MG63 (cell line): ENCODE results near the gene LY6G6F. TPM values are rescaled to one million over a fixed set of nuclear protein-coding genes. Genes with fewer than 3 reads are reported as not detected.
A peak's percentile ranks its signal among the peaks of the same experiment; 100 is the strongest.

ENCODE experiments used
- DNase-seq: peaks from one replicate; pipeline ENCODE4 v3.0.0-alpha.2; 2020
- H3K27me3 ChIP-seq: fragments of 250-450 bp; sonication (Bioruptor Pico); 2 replicates; pipeline ENCODE4 v1.5.1; 2020; ENCODE audit warnings: mild to moderate bottlenecking, moderate library complexity
- H3K36me3 ChIP-seq: fragments of 250-450 bp; sonication (Bioruptor Pico); 2 replicates; pipeline ENCODE4 v1.5.1; 2020; ENCODE audit warnings: mild to moderate bottlenecking, moderate library complexity
- H3K4me3 ChIP-seq: fragments of 250-450 bp; sonication (Bioruptor Pico); 2 replicates; pipeline ENCODE4 v1.5.1; 2020; ENCODE audit warnings: mild to moderate bottlenecking, moderate library complexity
- H3K9me3 ChIP-seq: fragments of 250-450 bp; sonication (Bioruptor Pico); 2 replicates; pipeline ENCODE4 v1.5.1; 2020; ENCODE audit warnings: mild to moderate bottlenecking, moderate library complexity
- total RNA-seq: library from RNA; depleted of rRNA; stranded (reverse); fragments of >200 nt; shearing (Covaris generic); gene quantifications from 2 replicates; pipeline ENCODE4 v1.2.3, GENCODE V29; 2014; ENCODE audit warnings: low replicate concordance; rRNA removed

LY6G6F gene
- total RNA-seq, result not detected in 2 replicates

GRCh38 chr6:31706599-31706998, at the start of gene LY6G6F:
TSS of gene LY6G6F (plus strand) at chr6:31706866. CDS start at chr6:31706907, 41 bp downstream.
- no peaks in the 10 kb centered on the region for H3K36me3 ChIP-seq
- no peaks in the 10 kb centered on the region for H3K27me3 ChIP-seq
- no peak within 1 kb of the TSS for H3K4me3 ChIP-seq
- DNase-seq, result no peak
- no peaks in the 10 kb centered on the region for H3K9me3 ChIP-seq

GRCh38 chr6:31657406-31658157, 49.1 kb upstream of the LY6G6F start:
- Histone ChIP-seq H3K36me3 (peaks cover 7% of the 10 kb centered on the region; the same call in 1 of the 2 replicates), H3K9me3 (no peaks in the 10 kb centered on the region), H3K4me3 (no peak overlapping the region), H3K27me3 (no peaks in the 10 kb centered on the region)
- no peak for DNase-seq

GRCh38 chr6:31658158-31658688, 48.4 kb upstream of the LY6G6F start:
- Histone ChIP-seq H3K9me3 (no peaks in the 10 kb centered on the region), H3K4me3 (no peak overlapping the region), H3K27me3 (no peaks in the 10 kb centered on the region), H3K36me3 (peaks cover 5% of the 10 kb centered on the region)
- no peak for DNase-seq

GRCh38 chr6:31658983-31659648, 47.5 kb upstream of the LY6G6F start:
- no peaks in the 10 kb centered on the region for H3K27me3 ChIP-seq
- DNase-seq, result no peak
- H3K9me3 ChIP-seq, result no peaks in the 10 kb centered on the region
- peaks cover 12% of the 10 kb centered on the region for H3K36me3 ChIP-seq
- peak overlapping the region; percentile 63 for H3K4me3 ChIP-seq

- no peak for DNase-seq
- Histone ChIP-seq H3K4me3 (peak overlapping the region; percentile 63), H3K27me3 (no peaks in the 10 kb centered on the region), H3K36me3 (peaks cover 12% of the 10 kb centered on the region), H3K9me3 (no peaks in the 10 kb centered on the region)
These were observed 46.9 kb upstream of the LY6G6F start for GRCh38 chr6:31659649-31660380.

- DNase-seq, result peak; percentile 76
- peak within 1 kb of the TSS; percentile 63 for H3K4me3 ChIP-seq
- peaks cover 12% of the 10 kb centered on the region for H3K36me3 ChIP-seq
- no peaks in the 10 kb centered on the region for H3K27me3 ChIP-seq
- H3K9me3 ChIP-seq, result no peaks in the 10 kb centered on the region
These were observed 46.0 kb upstream of the LY6G6F start, which contains the start of gene C6orf47 for GRCh38 chr6:31660381-31661261. TSS of gene C6orf47 (minus strand) at chr6:31660778. CDS start at chr6:31659947, 831 bp downstream.

- peaks cover 15% of the 10 kb centered on the region for H3K36me3 ChIP-seq
- no peak for DNase-seq
- peak overlapping the region; percentile 63 for H3K4me3 ChIP-seq
- H3K9me3 ChIP-seq, result no peaks in the 10 kb centered on the region
- no peaks in the 10 kb centered on the region for H3K27me3 ChIP-seq
These were observed 45.2 kb upstream of the LY6G6F start for GRCh38 chr6:31661262-31662123.

GRCh38 chr6:31662124-31662723, 44.4 kb upstream of the LY6G6F start:
- no peak for DNase-seq
- no peaks in the 10 kb centered on the region for H3K27me3 ChIP-seq
- peaks cover 21% of the 10 kb centered on the region for H3K36me3 ChIP-seq
- no peaks in the 10 kb centered on the region for H3K9me3 ChIP-seq
- H3K4me3 ChIP-seq, result no peak overlapping the region

- H3K4me3 ChIP-seq, result peak overlapping the region; percentile 78
- H3K36me3 ChIP-seq, result peaks cover 32% of the 10 kb centered on the region
- no peaks in the 10 kb centered on the region for H3K27me3 ChIP-seq
- DNase-seq, result no peak
- no peaks in the 10 kb centered on the region for H3K9me3 ChIP-seq
These were observed 43.3 kb upstream of the LY6G6F start for GRCh38 chr6:31663126-31663960.

- peaks cover 39% of the 10 kb centered on the region for H3K36me3 ChIP-seq
These were observed 42.5 kb upstream of the LY6G6F start for GRCh38 chr6:31663961-31664789.

GRCh38 chr6:31664790-31665500, 41.7 kb upstream of the LY6G6F start, which contains the start of gene GPANK1:
TSS of gene GPANK1 (minus strand) at chr6:31664997. CDS start at chr6:31664478, 519 bp downstream.
- peak; percentile 74 for DNase-seq
- Histone ChIP-seq H3K4me3 (peak within 1 kb of the TSS; percentile 78), H3K36me3 (peaks cover 44% of the 10 kb centered on the region), H3K27me3 (no peaks in the 10 kb centered on the region), H3K9me3 (no peaks in the 10 kb centered on the region)

More at GRCh38 chr6:31663961-31664789, 42.5 kb upstream of the LY6G6F start:
- DNase-seq, result peak; percentile 70
- H3K4me3 ChIP-seq, result peak overlapping the region; percentile 78
- H3K9me3 ChIP-seq, result no peaks in the 10 kb centered on the region
- no peaks in the 10 kb centered on the region for H3K27me3 ChIP-seq

- DNase-seq, result peak; percentile 97
- Histone ChIP-seq H3K9me3 (no peaks in the 10 kb centered on the region), H3K4me3 (peak within 1 kb of the TSS; percentile 78), H3K36me3 (peaks cover 47% of the 10 kb centered on the region), H3K27me3 (no peaks in the 10 kb centered on the region)
These were observed 40.9 kb upstream of the LY6G6F start, which contains the start of gene CSNK2B for GRCh38 chr6:31665501-31666336. TSS of gene CSNK2B (plus strand) at chr6:31666080. CDS start at chr6:31666832, 752 bp downstream.
